ENCODE measurements around the gene PUS10. TPM values are rescaled to one million over a fixed set of nuclear protein-coding genes. Genes with fewer than 3 reads are reported as not detected.

The PUS10 gene
- total and polyA plus RNA-seq, 2 of the 8 experiments (the other 6 are each of a cell fraction or from before 2014, with no cell fraction given) = 1.3 to 3.1 TPM

DNA sequence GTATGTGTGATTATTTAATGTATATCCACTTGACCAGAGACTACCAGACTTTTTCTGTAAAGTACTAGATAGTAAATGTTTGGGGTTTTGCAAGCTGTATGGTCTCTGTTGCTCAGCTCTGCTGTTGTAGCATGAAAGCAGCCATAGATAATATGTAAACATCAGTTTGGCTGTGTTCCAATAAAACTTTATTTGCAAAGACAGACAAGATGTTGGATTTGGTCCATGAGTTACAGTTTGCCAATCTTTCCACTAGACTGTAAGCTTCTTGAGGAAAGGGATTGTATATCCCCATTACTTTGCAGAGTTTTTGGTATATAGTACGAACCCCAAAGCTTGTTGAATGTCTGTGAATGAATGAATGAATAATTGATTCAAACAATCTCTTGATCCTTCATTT is 119.5 kb downstream of the PUS10 start:
- Histone ChIP-seq H3K4me2 (ENCODE audit: insufficient read depth in 1 of 2, low read depth in 2 of 2, low read length in 2 of 2) (no peak overlapping the region), H3K18ac (ENCODE audit: extremely low read depth, low read length) (no peak overlapping the region), H2BK20ac (ENCODE audit: low read length) (no peak overlapping the region), H3K79me1 (ENCODE audit: low read depth, low read length) (no peaks in the 10 kb centered on the region), H2BK5ac (ENCODE audit: low read depth, low read length) (no peak overlapping the region), H2AK5ac (ENCODE audit: low read depth, low read length) (no peak overlapping the region), H3K27me3 (replicated peaks in 1 of 4; ENCODE audit: control insufficient read depth in 3 of 4, extremely low read depth in 1 of 4, insufficient read depth in 3 of 4, low read length in 3 of 4) (no peaks in the 10 kb centered on the region), H2BK120ac (replicated peaks; ENCODE audit: low read depth, low read length) (no peak overlapping the region), H4K20me1 (replicated peaks in 1 of 2; ENCODE audit: control insufficient read depth in 1 of 2, insufficient read depth in 2 of 2, low read length in 2 of 2) (no peaks in the 10 kb centered on the region), H4K8ac (ENCODE audit: extremely low read depth, insufficient read depth, low read length) (no peak overlapping the region), H3K36me3 (ENCODE audit: control insufficient read depth in 2 of 4, insufficient read depth in 4 of 4, low read length in 3 of 4) (peaks cover 0 to 3% (median 0%) of the 10 kb centered on the region in 4 experiments; a peak in 1 of 8 replicates), H2BK15ac (ENCODE audit: low read length) (no peak overlapping the region), H3K9me3 (ENCODE audit: insufficient read depth in 2 of 2, low read depth in 1 of 2, low read length in 1 of 2) (no peaks in the 10 kb centered on the region), H3K23ac (ENCODE audit: insufficient read length) (no peak overlapping the region), H3K9ac (replicated peaks in 1 of 4; ENCODE audit: extremely low read depth in 1 of 4, low read depth in 3 of 4, low read length in 3 of 4) (no peak overlapping the region), H3K4me3 (ENCODE audit: extremely low read depth in 1 of 4, insufficient read depth in 2 of 4, low read depth in 3 of 4, low read length in 4 of 4) (no peak overlapping the region), H4K5ac (ENCODE audit: insufficient read length, low read depth, low read length) (no peak overlapping the region), H3K4me1 (replicated peaks in 1 of 4; ENCODE audit: control insufficient read depth in 3 of 4, insufficient read depth in 4 of 4, low read length in 3 of 4) (no peaks in the 10 kb centered on the region), H2BK12ac (ENCODE audit: low read depth, low read length) (no peak overlapping the region), H3K27ac (ENCODE audit: low read depth, low read length) (no peak overlapping the region), H3K79me2 (ENCODE audit: control insufficient read depth in 1 of 2, insufficient read depth in 2 of 2, low read length in 2 of 2) (no peaks in the 10 kb centered on the region), H4K91ac (replicated peaks; ENCODE audit: insufficient read length, low read length) (no peak overlapping the region), H2AFZ (ENCODE audit: low read length) (no peak overlapping the region), H3K4ac (replicated peaks; ENCODE audit: insufficient read length, low read depth, low read length) (no peak overlapping the region), H3K23me2 (ENCODE audit: low read depth, low read length) (no peaks in the 10 kb centered on the region), H3K14ac (ENCODE audit: insufficient read length) (no peak overlapping the region), H3K56ac (replicated peaks; ENCODE audit: insufficient read length, low read depth, low read length) (no peak overlapping the region)
- ChIA-PET POLR2A (ENCODE audit: partially characterized antibody) (no interaction called here), CTCF (ENCODE audit: partially characterized antibody) (interaction anchor here (1.1 kb wide), 1 partner anchor 100 kb away, joined by 3 read pairs; no protein-coding TSS in a partner anchor)
- no peak for TF ChIP-seq CBX8 (IDR thresholded peaks at IDR 0.05; ENCODE audit: borderline replicate concordance, low read depth, low read length)
- no peak for TF ChIP-seq SP4 (IDR thresholded peaks at IDR 0.05; ENCODE audit: low read length)
- no peak for TF ChIP-seq CEBPB (IDR thresholded peaks at IDR 0.05; ENCODE audit: low read depth, low read length)
- no peak for TF ChIP-seq EP300 (IDR thresholded peaks at IDR 0.05; ENCODE audit: borderline replicate concordance in 1 of 2, low read depth in 2 of 2, low read length in 2 of 2)
- no peak for TF ChIP-seq CREB1 (IDR thresholded peaks at IDR 0.05)
- TF ChIP-seq, protein P1, sequence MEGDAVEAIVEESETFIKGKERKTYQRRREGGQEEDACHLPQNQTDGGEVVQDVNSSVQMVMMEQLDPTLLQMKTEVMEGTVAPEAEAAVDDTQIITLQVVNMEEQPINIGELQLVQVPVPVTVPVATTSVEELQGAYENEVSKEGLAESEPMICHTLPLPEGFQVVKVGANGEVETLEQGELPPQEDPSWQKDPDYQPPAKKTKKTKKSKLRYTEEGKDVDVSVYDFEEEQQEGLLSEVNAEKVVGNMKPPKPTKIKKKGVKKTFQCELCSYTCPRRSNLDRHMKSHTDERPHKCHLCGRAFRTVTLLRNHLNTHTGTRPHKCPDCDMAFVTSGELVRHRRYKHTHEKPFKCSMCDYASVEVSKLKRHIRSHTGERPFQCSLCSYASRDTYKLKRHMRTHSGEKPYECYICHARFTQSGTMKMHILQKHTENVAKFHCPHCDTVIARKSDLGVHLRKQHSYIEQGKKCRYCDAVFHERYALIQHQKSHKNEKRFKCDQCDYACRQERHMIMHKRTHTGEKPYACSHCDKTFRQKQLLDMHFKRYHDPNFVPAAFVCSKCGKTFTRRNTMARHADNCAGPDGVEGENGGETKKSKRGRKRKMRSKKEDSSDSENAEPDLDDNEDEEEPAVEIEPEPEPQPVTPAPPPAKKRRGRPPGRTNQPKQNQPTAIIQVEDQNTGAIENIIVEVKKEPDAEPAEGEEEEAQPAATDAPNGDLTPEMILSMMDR (IDR thresholded peaks at IDR 0.05; ENCODE audit: control extremely low read depth in 1 of 3, insufficient read depth in 1 of 3, low read depth in 1 of 3, low read length in 3 of 3) = no peak
- 83% methylated on average over 1 of the region's 1 CpG; no CpG with 5 or more reads in 1 of the 2 experiments for WGBS, 2 experiments (ENCODE audit: extremely low coverage in 1 of 2, insufficient coverage in 1 of 2, insufficient read length in 1 of 2, insufficient replicate concordance in 2 of 2, low coverage in 1 of 2, low lambda C conversion rate in 2 of 2, missing lambda C conversion rate in 1 of 2)
- FAIRE-seq = no peak
- DNase-seq (ENCODE audit: low read depth in 1 of 2, low spot score in 2 of 2) = no peak
